BE2C (cell line): ENCODE results near the gene CDK6.
A peak's percentile ranks its signal among the peaks of the same experiment; 100 is the strongest.

Experiments
- DNase-seq: peaks from one replicate; pipeline ENCODE4 v3.0.0-alpha.2; 2020
- H3K27me3 ChIP-seq: fragments of 250-450 bp; sonication (Bioruptor Pico); 2 replicates; pipeline ENCODE4 v1.5.1; 2020; ENCODE audit warnings: mild to moderate bottlenecking
- H3K36me3 ChIP-seq: fragments of 250-450 bp; sonication (Bioruptor Pico); 2 replicates; pipeline ENCODE4 v1.5.1; 2020; ENCODE audit warnings: mild to moderate bottlenecking
- H3K4me1 ChIP-seq: fragments of 250-450 bp; sonication (Bioruptor Pico); 2 replicates; pipeline ENCODE4 v1.5.1; 2020
- H3K4me3 ChIP-seq: 2 replicates; pipeline ENCODE4 v1.5.1; 2011; ENCODE audit warnings: low read depth, low read length
- H3K9me3 ChIP-seq: fragments of 250-450 bp; sonication (Bioruptor Pico); 2 replicates; pipeline ENCODE4 v1.5.1; 2020
- TF ChIP-seq, protein P1 (sequence below): IDR thresholded peaks from 2 replicates; pipeline ENCODE4 v1.5.1; 2012; ENCODE audit warnings: mild to moderate bottlenecking, low read depth, low read length

Gene CDK6

DNA sequence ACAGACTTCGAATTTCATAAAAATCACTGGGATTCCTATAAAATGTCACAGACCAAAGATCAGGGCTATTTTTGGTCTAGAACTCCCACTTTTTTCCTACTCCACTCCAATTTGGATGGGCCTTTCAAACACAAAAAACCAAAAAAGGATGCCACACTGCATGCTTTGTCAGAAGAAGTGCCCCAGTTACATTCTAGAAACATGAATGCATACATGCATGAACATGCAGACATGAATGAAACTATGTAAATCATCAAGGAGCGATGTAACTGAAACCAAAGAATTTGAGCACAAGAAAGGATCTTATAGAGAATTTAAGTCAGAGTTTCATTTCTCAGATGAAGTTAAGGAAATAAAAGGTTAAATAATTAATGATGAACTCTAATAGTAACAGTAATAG lies 214.3 kb downstream of the CDK6 start:
- TF ChIP-seq, protein P1, sequence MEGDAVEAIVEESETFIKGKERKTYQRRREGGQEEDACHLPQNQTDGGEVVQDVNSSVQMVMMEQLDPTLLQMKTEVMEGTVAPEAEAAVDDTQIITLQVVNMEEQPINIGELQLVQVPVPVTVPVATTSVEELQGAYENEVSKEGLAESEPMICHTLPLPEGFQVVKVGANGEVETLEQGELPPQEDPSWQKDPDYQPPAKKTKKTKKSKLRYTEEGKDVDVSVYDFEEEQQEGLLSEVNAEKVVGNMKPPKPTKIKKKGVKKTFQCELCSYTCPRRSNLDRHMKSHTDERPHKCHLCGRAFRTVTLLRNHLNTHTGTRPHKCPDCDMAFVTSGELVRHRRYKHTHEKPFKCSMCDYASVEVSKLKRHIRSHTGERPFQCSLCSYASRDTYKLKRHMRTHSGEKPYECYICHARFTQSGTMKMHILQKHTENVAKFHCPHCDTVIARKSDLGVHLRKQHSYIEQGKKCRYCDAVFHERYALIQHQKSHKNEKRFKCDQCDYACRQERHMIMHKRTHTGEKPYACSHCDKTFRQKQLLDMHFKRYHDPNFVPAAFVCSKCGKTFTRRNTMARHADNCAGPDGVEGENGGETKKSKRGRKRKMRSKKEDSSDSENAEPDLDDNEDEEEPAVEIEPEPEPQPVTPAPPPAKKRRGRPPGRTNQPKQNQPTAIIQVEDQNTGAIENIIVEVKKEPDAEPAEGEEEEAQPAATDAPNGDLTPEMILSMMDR = no peak
- H3K36me3 ChIP-seq = peaks cover 11% of the 10 kb centered on the region
- no peaks in the 10 kb centered on the region for H3K27me3 ChIP-seq
- DNase-seq = no peak
- no peaks in the 10 kb centered on the region for H3K9me3 ChIP-seq
- peaks cover 20% of the 10 kb centered on the region for H3K4me1 ChIP-seq
- H3K4me3 ChIP-seq = no peak overlapping the region

DNA sequence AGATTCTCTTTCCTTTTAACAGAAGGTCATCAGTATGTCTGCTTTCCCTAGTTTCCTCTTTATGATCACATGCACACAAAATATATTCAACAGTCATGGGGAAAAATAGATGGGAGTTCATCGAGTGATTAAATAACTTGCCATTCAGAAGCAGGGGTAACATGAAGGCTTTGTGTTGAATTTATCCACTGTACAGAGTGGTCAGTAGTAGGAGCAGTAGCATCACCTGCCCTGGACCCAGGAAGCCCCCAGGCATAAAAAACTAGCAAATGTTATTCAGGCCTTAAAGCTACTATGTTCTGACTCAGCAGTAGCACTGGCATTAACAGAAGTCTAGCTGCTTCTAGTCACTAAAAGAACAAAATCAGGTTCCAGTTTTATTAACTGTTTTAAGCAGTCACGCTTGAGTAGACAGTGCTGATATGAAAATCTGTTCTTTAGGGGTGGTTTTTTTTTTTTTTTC lies 214.8 kb downstream of the CDK6 start:
- Histone ChIP-seq H3K4me1 (peaks cover 20% of the 10 kb centered on the region), H3K4me3 (no peak overlapping the region), H3K9me3 (no peaks in the 10 kb centered on the region), H3K27me3 (no peaks in the 10 kb centered on the region), H3K36me3 (peaks cover 15% of the 10 kb centered on the region)
- peak; percentile 22 for DNase-seq
- TF ChIP-seq, protein P1 = no peak

DNA sequence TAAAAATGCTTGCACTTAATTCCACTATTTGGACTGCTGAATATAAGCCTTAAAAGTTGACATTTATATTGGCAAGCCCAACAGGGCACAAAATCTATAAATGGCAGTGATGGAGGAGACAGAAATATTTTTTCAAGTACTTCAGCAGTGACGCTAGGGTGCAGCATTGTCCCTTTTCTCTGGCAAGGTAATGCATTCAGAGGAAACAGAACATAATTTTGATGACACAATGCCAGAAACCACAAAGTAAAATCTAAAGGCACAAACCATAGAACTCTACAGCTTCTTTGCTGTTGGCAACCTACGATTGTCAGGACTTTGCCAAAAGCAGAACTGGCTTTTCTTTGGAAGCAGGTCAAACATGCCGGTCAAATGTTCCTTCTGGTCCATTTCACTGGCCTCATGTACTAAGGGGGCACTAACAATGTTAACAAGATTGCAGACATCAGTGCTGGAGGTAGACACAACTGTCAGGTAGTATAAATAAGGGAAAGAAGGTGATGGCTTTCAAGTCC lies 215.3 kb downstream of the CDK6 start:
- H3K4me1 ChIP-seq = peaks cover 20% of the 10 kb centered on the region
- no peak overlapping the region for H3K4me3 ChIP-seq
- DNase-seq = peak; percentile 85
- TF ChIP-seq, protein P1 = peak; percentile 88
- no peaks in the 10 kb centered on the region for H3K27me3 ChIP-seq
- peaks cover 20% of the 10 kb centered on the region for H3K36me3 ChIP-seq
- no peaks in the 10 kb centered on the region for H3K9me3 ChIP-seq

DNA sequence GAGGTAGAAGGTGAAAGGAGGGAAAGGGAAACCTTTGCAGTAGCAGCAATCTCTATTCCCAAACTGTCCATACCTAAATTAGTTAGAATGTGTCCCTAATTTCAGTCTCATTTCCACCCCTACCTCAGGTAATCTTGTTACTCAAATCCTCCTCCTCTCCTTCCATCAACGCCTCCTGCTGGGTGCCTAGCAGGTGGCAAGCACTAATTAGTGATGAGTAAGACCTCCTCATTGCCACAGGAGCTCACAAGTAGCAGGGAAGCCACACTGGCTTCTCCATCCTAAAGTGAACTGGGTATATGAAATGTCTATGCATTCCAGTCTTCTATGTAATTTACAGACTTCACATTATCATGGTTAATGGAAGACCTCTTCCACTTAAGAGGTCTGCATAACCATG lies 220.5 kb downstream of the CDK6 start:
- H3K4me1 ChIP-seq = peaks cover 5% of the 10 kb centered on the region; the same call in 1 of the 2 replicates
- TF ChIP-seq, protein P1 = no peak

DNA sequence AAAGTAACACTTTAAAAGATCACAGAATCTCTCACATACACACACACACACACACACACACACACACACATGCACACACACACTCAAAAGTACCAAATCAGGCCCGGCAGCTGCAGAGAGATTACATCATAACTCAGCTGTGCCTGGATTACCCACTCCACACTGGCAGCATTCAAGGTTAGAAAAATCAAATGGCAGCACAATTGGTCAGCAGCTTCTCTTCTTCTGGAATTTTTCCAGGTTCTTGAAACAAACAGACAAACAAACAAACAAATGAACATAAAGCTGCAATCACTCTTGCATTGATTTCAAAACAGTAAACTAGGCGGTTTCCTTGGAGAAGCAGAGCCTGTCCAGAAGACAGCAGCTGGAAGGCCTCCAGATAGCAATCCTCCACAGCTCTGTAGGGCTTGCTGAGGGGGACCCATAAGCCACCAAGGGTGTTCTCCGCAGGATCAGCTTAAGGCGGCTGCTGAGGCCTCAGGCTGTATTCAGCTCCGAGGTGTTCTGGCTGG lies 221.7 kb downstream of the CDK6 start:
- Histone ChIP-seq H3K27me3 (no peaks in the 10 kb centered on the region), H3K9me3 (no peaks in the 10 kb centered on the region), H3K4me3 (no peak overlapping the region), H3K36me3 (peaks cover 48% of the 10 kb centered on the region), H3K4me1 (peaks cover 5% of the 10 kb centered on the region; the same call in 1 of the 2 replicates)
- peak; percentile 37 for DNase-seq
- TF ChIP-seq, protein P1 = no peak

More for the DNA sequence above, 220.5 kb downstream of the CDK6 start:
- H3K4me3 ChIP-seq = no peak overlapping the region
- H3K27me3 ChIP-seq = no peaks in the 10 kb centered on the region
- H3K36me3 ChIP-seq = peaks cover 48% of the 10 kb centered on the region
- no peak for DNase-seq
- H3K9me3 ChIP-seq = no peaks in the 10 kb centered on the region

DNA sequence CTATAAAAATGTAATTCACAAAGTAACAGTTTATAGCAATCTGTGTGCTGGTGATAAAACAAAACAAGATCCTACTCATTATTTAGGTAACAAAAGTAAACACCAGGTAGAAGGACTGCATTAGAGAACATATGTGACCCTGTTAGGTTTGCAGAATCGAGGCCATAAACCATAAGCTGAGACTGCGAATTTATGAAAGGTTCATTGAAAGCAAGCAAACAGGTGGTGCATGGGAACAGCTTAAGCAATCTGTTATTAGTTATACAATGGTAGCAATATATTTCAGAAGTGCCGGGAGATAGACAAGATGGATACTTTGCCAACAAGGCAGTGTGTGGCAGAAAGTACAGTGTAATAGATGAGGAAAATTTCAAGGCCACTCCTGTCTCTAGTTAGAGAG lies 222.7 kb downstream of the CDK6 start:
- no peaks in the 10 kb centered on the region for H3K27me3 ChIP-seq
- TF ChIP-seq, protein P1 = no peak
- H3K4me1 ChIP-seq = peaks cover 5% of the 10 kb centered on the region; the same call in 1 of the 2 replicates
- H3K4me3 ChIP-seq = no peak overlapping the region
- DNase-seq = no peak
- H3K9me3 ChIP-seq = no peaks in the 10 kb centered on the region
- peaks cover 48% of the 10 kb centered on the region for H3K36me3 ChIP-seq
